Heart right ventricle (tissue), 16 donors: Measurements from ENCODE around the gene MYO1E. TPM values are rescaled to one million over a fixed set of nuclear protein-coding genes. Genes with fewer than 3 reads are reported as not detected.

Source experiments
- ATAC-seq, 8 donors: fragments of 200-7000 bp; cut with Tn5 transposase; one replicate each; pipeline ENCODE4 v1.9.1; 2020; ENCODE audit warnings: mild to moderate bottlenecking in 8 of 8, moderate library complexity in 8 of 8, moderate number of reproducible peaks in 1 of 8
- DNase-seq, 2 donors: peaks; one replicate each; pipeline ENCODE4 v3.0.0-alpha.2; 2020
- H3K27ac ChIP-seq, 10 donors: fragments of 200-600 bp; sonication (generic) in 2 of 10; one replicate each; pipeline versions ENCODE4 v1.5.0 to v1.8.0; 2020 to 2022; ENCODE audit warnings: mild to moderate bottlenecking in 3 of 10
- H3K27me3 ChIP-seq, 7 donors: fragments of 200-600 bp; one replicate each; pipeline ENCODE4 v1.8.0; 2021 to 2022; ENCODE audit warnings: mild to moderate bottlenecking in 2 of 7
- H3K36me3 ChIP-seq, 9 donors: fragments of 200-600 bp; sonication (generic) in 1 of 9; one replicate each; pipeline versions ENCODE4 v1.5.0 to v1.8.0; 2020 to 2022; ENCODE audit warnings: mild to moderate bottlenecking in 2 of 9
- H3K4me1 ChIP-seq, 9 donors: fragments of 200-600 bp; sonication (generic) in 1 of 9; one replicate each; pipeline versions ENCODE4 v1.5.0 to v1.8.0; 2020 to 2022; ENCODE audit warnings: mild to moderate bottlenecking in 4 of 9
- H3K4me3 ChIP-seq, 10 donors: fragments of 200-600 bp; sonication (generic) in 2 of 10; one replicate each; pipeline versions ENCODE4 v1.5.0 to v1.8.0; 2020 to 2022; ENCODE audit warnings: mild to moderate bottlenecking in 7 of 10, moderate library complexity in 2 of 10
- H3K9me3 ChIP-seq, 11 donors: fragments of 200-600 bp in 10 of 11; sonication (generic) in 2 of 11; one replicate each; pipeline versions ENCODE4 v1.5.0 to v1.8.0; 2013 to 2022; ENCODE audit warnings: mild to moderate bottlenecking in 2 of 11, control low read depth in 1 of 11, moderate library complexity in 1 of 11
- CTCF ChIP-seq, 9 donors: fragments of 200-600 bp; sonication (generic) in 2 of 9; IDR thresholded peaks; one replicate each; pipeline versions ENCODE4 v1.5.0 to v1.8.0; 2021 to 2022; ENCODE audit warnings: antibody characterized with exemption in 9 of 9, mild to moderate bottlenecking in 5 of 9, moderate library complexity in 1 of 9
- WGBS, 2 donors: extraction: QIAGEN DNeasy Blood & Tissue Kit; methylation state at CpG; one replicate each; pipeline ENCODE4 v1.1.7; 2013; ENCODE audit warnings: inconsistent platforms in 1 of 2; 5-methylcytosine and 5-hydroxymethylcytosine counted together
- intact Hi-C, 10 donors: fragments of 100-400 bp; cut with DNase I; formaldehyde crosslinking; loops; one replicate each; pipeline versions ENCODE4 v1.11.1 to v1.14.2; 2022
- polyA plus RNA-seq, 2 donors: library from polyadenylated mRNA; stranded (reverse); fragments of 200-250 nt; gene quantifications; one replicate each; pipeline ENCODE4 v1.2.3, GENCODE V29; 2013
- total RNA-seq, 10 donors: library from RNA; stranded (reverse); fragmentation: NEBNext Ultra II Directional in 3 of 10; extraction: Animal tissue kit (Norgen Biotek cat#: 25700) in 3 of 10; gene quantifications; one replicate each; pipeline versions ENCODE4 v1.2.1 to v1.2.4, GENCODE V29; 2021 to 2023
- donor health status: Arrhythmogenic right ventricular cardiomyopathy.
- donor health status: ischemic (EF 13 %, LVEDD 7.1; RV severe dilation, severe dysfunction).
- donor health status: healthy with polysubstance abuse.
- donor health status: DM: no; HTN: yes; CAD: no.
- donor health status: DM: no; HTN: no; CAD: no.
- donor health status: ischemic (EF 25% LVEDD 6.9; RV normal size, moderate dysfunction).
- donor health status: ischemic (EF 25% LVEDD 5.7; RV mildly dilated, moderate dysfunction).
- donor health status: healthy.
- donor health status: DM: yes; HTN: yes; CAD: no.
- donor health status: Ischemic cardiomyopathy.
- donor health status: ischemic (EF 35%, LVEDD 5.7; RV mildly dilated, moderate dysfunction).
- donor health status: nonischemic (EF 11% LVEDD 7.7; RV severe dilation, severe dysfunction).
- donor health status: DM: yes; HTN: yes; CAD: no.
- donor health status: PGD.
- donor health status: ischemic (EF 29% LVEDD 5.4; RV normal size, mild dysfunction).
- donor health status: nonischemic (EF 23%, LVEDD 6.1; RV moderate dilation, normal function).

The MYO1E gene
- total and polyA plus RNA-seq, 12 donors, result 9.3 to 75.3 (median 27.4) TPM

- ATAC-seq (peak in 2 of 8 donors; percentile 14 to 45), DNase-seq (no peak)
- H3K27me3 ChIP-seq, result no peaks in the 10 kb centered on the region
- no peak overlapping the region for H3K4me3 ChIP-seq
- WGBS, 2 donors, result 72 to 82% methylated on average over 10 of the region's 10 CpGs
- peaks cover 0 to 93% (median 13%) of the 10 kb centered on the region in 9 donors for H3K36me3 ChIP-seq
- H3K4me1 ChIP-seq, result peaks cover 0 to 6% (median 0%) of the 10 kb centered on the region in 9 donors
- intact Hi-C loops, result no loop called here
- TF ChIP-seq CTCF (IDR thresholded peaks at IDR 0.05), result no peak
- H3K9me3 ChIP-seq, result no peaks in the 10 kb centered on the region
- no peak overlapping the region for H3K27ac ChIP-seq
Measured at GRCh38 chr15:59199626-59200465, 172.8 kb downstream of the MYO1E start.

- ATAC-seq, result no peak
- intact Hi-C loops, result no loop called here
- Histone ChIP-seq H3K27me3 (no peaks in the 10 kb centered on the region), H3K36me3 (peaks cover 0 to 93% (median 28%) of the 10 kb centered on the region in 9 donors), H3K4me1 (peaks cover 0 to 6% (median 0%) of the 10 kb centered on the region in 9 donors), H3K4me3 (no peak overlapping the region), H3K27ac (no peak overlapping the region), H3K9me3 (no peaks in the 10 kb centered on the region)
- WGBS, 2 donors, result 89 to 95% methylated on average over 2 of the region's 2 CpGs
- no peak for TF ChIP-seq CTCF (IDR thresholded peaks at IDR 0.05)
- no peak for DNase-seq
Measured at GRCh38 chr15:59197454-59197853, 175.2 kb downstream of the MYO1E start.

- no peak for ATAC-seq
- H3K9me3 ChIP-seq, result no peaks in the 10 kb centered on the region
- peaks cover 0 to 6% (median 0%) of the 10 kb centered on the region in 9 donors for H3K4me1 ChIP-seq
- no peak overlapping the region for H3K4me3 ChIP-seq
- no peaks in the 10 kb centered on the region for H3K27me3 ChIP-seq
- H3K36me3 ChIP-seq, result peaks cover 0 to 93% (median 28%) of the 10 kb centered on the region in 9 donors
- no peak for DNase-seq
- intact Hi-C loops, result no loop called here
- H3K27ac ChIP-seq, result no peak overlapping the region
- no peak for TF ChIP-seq CTCF (IDR thresholded peaks at IDR 0.05)
- WGBS, 2 donors, result 95 to 98% methylated on average over 2 of the region's 2 CpGs
Measured at GRCh38 chr15:59196416-59196815, 176.3 kb downstream of the MYO1E start.

- TF ChIP-seq CTCF (IDR thresholded peaks at IDR 0.05), result no peak
- intact Hi-C loops, result no loop called here
- ATAC-seq (no peak), DNase-seq (no peak)
- H3K4me1 ChIP-seq, result peaks cover 0 to under 1% (median 0%) of the 10 kb centered on the region in 9 donors
- no peak overlapping the region for H3K27ac ChIP-seq
- H3K36me3 ChIP-seq, result peaks cover 0 to 93% (median 28%) of the 10 kb centered on the region in 9 donors
- H3K4me3 ChIP-seq, result no peak overlapping the region
- no peaks in the 10 kb centered on the region for H3K27me3 ChIP-seq
- WGBS, 2 donors, result 91 to 94% methylated on average over 10 of the region's 10 CpGs
- H3K9me3 ChIP-seq, result no peaks in the 10 kb centered on the region
Measured at GRCh38 chr15:59194639-59195325, 177.9 kb downstream of the MYO1E start.
